ENCODE results near the gene FNDC5.
A peak's percentile ranks its signal among the peaks of the same experiment; 100 is the strongest.
"Not testable (repeated sequence)": the region's sequence is repeated elsewhere in the genome, so short reads cannot be mapped to it uniquely, and the experiment has no call there.

FNDC5 gene

DNA sequence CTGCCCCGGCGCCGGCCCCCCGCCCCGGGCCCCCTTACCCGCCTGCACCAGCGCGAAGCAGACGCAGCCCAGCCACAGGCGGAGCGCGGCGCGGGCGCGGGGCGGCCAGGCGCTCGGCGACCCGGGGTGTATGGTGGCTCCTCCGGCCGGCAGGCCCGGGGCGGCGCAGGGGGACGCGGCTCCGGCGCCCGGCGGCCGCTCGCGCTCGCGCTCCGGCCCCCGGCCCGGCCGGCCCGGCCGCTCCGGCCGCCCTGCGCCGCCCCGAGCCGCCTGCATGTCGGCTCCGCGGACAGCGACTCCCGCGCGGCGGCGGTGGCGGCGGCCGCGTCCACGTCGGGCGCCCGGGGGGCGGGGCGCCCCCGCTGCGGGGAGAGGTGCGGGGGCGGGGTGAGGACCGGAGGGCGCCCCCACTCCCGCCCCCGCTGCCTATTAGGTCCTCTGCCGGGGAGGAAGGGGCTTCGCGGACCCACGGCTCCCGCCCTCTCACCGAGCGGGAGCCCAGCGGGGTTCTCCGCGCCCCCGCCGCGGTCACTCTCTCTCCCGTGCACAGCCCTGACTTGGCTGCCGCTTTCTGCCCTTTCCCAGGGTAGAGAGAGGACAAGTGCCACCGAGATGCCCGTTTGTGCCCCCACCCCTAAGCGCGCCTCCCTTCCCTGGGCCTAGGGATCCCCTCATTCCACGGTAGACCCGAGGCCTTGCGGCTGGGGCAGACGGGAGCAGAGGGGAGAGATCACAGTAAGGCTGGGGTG lies at the start of gene FNDC5:
FNDC5 (minus strand) TSS at position 298 of the 749 bp plus-strand sequence.
- DNase-seq, result no peak

DNA sequence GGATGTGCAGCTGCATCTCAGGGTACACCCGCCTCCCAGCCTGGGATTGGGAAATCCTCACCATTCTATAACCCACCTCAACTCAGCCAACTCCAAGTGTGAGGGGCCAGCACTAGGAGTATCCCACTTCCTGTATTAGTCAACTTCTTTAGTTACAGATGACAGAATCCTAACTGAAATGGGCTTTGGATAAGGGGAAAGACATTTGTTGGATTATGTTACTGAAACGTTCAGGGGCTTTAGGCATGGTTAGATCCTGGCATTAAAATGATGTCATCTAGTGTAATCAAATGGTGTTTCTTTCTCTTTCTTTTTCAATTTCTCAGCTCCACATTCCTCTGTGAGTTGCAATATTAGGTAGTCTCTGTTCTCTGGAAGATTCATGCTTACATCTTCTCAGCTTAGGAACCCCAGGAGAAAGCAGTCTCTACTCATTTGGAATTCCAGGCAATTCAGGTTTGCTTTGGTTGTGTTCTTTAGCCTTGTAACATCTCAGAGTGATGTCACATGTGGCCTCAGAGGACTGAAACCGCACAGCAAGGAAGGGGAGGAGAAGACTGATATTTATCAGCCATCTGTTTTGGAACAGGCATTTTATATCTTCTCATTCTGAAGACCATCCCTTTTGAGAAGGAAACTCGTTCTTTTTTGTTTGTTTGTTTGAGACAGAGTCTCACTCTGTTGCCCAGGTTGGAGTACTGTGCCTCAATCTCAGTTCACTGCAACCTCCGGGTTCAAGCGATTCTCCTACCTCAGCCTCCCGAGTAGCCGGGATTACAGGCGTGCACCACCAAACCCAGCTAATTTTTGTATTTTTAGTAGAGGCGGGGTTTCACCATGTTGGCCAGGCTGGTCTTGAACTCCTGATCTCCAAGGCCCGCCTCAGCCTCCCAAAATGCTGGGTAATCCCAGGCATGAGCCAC lies 49.4 kb upstream of the FNDC5 start:
- peak; percentile 58 for DNase-seq

DNA sequence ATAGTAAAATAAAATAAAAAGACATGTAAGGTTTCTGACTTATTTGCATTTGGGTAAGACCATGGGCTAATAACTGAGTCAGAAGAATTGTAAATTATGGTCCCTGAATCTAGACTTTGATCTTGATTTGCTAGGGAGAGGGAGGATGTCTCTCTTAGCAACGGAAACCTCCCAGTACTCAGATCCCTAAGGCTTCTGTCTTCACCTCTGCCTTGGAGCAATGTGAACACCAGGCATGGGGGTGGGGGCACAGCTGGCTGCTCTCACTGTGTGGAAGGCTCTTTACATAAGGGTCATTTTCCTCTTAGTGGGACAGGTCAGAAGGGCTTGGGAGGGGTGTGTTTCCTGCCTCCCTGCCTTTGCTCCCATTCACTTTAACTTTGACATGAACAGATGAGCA lies 47.5 kb upstream of the FNDC5 start:
- no peak for DNase-seq

DNA sequence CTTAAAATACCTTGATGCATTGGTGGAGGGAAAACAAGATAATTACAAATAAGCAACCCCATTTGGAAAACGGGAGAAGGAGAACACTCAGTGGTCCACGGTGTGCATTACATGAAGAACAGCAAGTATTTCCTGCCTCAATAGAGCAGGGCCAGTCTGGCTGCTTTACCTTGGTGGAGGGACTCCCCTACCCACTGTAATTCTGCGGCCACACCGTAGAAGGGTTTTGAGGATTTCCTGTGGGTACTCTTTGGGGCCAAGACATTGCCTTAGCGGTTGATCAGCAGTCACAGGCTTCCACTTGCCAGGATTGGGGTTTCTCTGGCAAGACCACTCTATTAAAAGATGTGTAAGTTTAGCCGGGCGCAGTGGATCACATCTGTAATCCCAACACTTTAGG lies 46.8 kb upstream of the FNDC5 start:
- DNase-seq, result no peak

DNA sequence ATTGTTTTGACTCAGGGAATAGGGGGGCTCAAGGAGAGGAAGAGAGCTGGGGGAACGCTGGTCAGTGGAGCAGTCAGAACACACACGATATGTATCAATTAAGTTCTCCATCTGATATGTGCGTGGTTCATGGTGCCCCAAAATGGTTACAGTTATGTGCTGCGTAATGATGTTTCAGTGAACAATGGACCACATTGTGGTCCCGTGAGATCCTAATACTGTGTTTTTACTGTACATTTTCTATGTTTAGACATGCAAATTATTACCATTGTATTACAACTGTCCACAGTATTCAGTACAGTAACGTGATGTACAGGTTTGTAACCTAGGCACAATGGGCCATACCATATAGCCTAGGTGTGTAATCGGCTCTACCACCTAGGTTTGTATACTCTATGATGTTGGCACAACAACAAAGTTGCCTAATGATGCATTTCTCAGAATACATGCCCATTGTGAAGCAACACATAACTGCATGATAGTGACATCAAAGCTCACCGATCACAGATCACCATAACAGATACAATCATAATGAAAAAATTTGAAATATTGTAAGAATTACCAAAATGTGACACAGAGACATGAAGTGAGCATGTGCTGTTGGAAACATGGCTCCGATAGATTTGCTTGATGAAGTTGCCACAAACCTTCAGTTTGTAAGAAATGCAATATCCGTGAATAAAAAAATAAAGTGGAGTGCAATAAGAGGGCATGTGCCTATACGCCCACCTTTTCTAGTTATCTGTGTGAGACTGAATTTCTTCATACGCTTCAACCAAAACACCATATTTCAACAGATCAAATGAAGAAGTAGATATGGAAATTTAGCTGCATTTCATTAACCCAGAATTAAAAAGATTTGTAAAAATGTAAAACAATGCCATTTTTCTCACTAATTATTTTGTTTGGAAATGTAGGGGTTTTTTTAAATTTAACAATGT lies 45.3 kb upstream of the FNDC5 start:
- no peak for DNase-seq

DNA sequence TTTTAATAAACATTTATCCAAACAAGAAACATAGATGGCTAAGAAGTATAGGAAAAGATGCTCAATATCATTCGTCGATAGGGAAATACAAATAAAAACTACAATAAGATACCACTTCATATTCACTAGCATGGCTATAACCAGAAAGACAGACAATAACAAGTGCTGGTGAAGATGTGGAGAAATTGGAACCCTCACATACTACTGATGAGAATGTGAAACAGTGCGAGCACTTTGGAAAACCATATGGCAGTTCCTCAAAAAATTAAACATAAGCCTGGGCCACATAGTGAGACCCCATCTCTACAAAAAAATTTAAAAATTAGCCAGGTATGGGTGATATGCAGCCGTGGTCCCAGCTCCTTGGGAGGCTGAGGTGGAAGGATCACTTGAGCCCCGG lies 39.6 kb upstream of the FNDC5 start:
- no peak for DNase-seq

DNA sequence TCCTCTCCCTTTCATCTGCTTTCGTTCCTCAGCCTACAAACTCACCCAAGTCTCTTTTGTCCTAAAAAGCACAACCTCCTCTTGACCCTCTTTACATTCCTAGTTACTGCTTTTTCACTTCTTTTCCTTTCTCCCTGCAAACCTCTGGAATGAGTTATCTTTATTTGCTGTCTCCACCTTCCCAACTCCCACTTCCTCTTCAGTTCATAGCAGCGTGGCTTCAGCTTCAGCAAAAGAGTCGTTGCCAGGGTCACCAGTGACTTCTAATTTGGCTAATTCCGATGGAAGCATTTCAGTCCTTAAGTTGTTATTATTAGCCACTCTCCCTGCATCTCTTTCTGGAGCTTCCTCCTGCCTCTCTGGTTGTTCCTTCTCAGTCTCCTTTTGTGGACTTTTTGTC lies 36.7 kb upstream of the FNDC5 start:
- no peak for DNase-seq

DNA sequence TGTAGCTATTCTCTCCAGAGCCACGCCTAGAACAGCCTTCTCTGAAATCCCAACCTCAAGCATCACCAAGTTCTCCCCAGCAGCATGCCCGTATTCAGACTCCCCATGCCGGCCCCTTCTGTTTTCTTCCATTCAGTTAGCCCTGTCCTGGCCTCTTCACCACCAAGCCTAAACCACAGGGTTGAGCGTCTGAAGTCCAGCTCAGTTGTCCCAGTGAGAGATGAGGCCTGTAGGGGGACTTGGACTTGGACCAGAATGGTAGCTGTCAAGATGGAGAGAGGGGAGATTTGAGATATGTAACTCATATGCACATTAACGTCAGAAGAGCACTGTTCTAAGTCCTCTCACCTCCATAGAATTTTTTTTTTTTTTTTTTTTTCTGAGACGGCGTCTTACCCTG lies 35.9 kb upstream of the FNDC5 start:
- no peak for DNase-seq

DNA sequence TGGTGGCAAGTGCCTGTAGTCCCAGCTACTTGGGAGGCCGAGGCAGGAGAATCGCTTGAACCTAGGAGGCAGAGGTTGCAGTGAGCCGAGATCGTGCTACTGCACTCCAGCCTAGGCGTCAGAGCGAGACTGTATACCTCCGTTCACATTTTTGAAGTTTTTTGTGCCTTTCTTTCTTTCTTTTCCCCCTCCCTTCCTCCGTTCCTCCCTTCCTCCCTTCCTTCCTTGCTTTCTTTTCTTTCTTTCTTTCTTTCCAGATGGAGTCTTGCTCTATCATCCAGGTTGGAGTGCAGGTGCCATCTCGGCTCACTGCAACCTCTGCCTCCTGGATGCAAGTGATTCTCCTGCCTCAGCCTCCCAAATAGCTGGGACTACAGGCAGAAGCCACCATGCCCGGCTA lies 34.9 kb upstream of the FNDC5 start:
- not testable (repeated sequence) for DNase-seq

DNA sequence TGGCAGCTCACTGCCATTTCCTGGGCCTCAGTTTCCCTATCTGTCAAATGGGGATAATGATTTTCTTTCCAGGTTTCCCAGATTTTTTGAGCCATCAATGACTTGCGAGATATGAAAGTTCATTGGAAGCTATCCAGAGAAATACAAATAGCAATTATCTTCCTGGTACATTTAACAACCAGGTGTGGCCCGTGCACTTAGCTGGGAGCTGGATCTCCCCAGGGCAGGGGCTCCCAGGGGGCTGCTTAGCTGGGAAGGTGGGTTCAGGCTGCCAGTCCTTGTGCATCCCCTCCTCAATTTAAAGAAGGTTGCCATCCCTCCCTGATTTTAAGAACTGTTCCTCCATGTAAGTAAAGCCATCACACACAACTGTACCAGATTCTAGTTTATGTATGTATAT lies 34.1 kb upstream of the FNDC5 start:
- no peak for DNase-seq

DNA sequence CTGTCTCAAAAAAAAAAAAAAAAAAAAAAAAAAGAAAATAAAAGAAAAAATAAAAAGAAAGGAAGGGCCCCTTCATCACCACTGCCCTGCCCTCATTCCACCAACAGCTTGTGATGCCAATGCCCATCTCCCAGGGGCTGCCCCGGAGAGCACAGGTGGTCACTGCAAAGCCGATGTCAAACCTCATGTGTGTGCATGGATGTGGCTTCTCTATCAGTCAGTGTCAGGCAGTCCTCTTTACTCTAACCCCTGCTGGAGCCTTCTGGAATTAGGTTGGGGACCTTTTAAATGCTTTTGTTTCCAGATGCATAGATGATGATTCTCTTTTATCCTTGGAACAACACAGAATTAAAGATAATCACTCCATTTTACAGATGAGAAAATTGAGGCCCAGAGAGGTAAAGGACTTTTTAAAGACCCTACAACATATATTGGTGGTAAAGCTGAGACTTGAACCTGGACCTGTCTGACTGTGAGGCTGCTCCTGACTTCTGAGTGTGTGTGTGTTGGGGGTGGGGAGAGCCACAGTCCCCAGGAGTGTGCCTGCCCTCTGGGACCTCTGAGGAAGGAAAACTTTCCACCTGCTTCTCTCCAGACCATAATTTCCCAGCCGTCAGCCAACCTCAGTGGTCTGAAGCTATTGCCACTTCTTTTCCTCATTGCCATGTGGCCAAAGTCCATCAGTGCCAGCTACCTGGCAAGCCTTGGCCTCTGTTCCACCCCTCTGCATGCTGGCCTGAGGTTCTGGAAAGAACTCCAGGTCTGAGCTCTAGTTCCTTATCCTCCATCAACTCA lies 33.5 kb upstream of the FNDC5 start:
- DNase-seq, result no peak

DNA sequence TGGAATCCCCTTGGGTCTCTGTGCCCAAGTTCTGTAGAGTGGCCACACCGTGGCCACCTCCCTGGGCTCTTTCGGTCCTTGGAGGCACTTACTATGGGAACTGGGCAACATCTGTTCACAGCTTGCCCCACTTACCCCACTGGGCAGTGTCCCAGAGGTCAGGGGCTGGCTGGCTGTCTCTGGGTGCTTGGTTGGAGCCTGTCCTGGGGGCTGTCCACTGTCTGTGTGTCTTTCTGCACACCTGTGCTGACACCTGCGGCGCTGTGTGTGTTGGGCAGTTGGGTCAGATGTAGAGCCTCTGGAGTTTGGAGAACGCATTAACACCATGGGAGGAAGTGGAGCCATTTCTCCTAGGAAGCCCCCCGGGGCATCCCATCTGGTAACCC lies 31.8 kb upstream of the FNDC5 start:
- no peak for DNase-seq

DNA sequence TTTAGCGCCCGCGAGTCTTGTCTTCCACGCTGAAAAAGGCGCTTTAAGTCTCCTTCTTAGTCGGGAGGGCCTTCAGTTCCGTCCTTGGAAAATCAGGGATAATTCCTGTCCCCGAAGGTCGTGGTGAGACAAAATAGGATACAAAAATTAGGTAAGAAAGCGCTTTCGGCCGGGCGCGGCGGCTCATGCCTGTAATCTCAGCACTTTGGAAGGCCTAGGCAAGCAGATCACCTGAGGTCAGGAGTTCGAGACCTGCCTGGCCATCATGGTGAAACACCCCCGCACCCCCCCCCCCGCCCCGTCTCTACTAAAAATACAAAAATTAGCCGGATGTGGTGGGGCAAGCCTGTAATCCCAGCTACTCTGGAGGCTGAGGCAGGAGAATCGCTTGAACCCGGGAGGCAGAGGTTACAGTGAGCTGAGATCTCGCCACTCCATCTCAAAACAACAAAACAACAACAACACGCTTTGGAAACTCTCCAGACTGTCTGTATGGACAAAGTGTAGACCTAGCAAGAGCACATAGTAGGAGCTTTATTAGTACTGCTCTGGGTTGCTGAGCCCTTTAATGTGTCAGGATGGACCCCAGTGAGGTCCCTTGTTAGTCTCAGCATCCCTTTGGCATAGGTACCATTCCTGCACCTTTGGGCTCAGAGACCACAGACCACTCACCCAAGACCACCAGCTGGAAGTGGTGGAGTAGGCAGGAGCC lies 31.3 kb upstream of the FNDC5 start:
- no peak for DNase-seq

DNA sequence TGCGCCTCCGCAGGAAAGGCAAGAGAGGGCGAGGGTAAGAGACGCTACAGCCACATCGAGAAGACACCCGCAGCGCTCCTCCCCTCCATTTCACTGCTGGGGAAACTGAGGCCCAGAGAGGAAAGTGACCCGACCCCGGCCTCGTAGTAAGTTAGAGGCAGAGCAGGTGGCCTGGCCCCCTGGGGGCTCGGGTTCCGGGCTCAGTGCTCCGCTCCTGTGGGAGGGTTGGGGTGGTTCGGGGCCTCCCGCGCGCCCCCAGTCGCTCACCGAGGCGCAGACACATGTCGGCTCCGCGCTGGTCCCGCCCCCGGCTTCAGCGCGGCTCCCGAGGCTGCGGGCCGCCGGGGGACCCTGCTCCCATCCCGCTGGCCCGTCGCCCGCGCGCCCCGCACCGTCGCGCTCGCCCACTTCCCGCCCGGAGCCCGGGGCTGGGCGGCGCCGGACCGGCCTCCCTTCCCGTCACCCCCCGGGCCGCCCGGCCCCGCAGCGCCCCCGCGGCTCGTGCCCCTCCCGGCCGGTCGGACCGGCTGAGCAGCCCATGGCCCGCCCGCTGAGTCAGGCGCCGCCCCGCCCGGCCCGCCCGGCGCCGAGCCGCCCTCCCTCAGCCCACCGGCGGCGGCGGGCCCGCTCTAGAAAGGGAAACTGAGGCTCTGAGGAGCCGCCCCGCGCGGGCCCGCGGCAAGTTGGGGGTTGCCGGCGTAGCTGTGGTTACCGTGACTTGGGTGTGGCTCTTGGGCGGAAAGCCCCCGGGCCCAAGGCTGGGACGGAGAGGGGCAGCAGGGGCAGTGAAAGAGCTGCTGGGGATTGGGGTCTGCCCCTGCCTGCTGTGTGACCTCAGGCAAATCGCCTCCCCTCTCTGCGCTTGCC lies 30.5 kb upstream of the FNDC5 start, which contains the start of gene TMEM54:
TMEM54 (minus strand) TSS at position 434 of the 867 bp plus-strand sequence; CDS start at position 283, 151 bp downstream.
- DNase-seq, result peak; percentile 29

DNA sequence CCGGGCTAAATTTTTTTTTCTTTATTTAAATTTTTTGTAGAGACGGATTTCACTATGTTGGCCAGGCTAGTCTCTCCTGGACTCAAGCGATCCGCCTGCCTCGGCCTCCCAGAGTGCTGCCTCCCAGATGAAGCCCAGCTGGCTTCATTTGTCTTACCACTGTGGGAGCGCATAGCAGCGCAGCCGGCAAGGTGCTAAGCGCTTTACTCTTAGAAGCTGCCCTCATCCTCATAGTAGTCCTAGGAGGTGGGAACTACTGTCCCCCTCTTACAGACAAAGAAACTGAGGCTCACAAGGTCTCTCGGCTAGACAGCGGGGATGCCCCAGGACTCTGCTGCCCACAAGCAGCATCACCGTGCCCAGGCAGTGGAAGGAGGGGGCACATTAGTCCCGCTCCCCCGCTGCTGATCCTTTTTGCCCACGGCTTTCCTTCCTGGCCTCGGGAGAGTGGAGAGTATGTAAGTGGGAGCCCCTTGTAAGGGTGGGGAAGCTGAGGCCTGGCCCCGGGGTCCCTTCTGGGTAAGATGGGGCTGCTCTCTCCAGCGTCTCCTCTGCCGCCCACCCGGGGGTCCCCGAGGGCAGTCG lies 29.8 kb upstream of the FNDC5 start:
- DNase-seq, result no peak

DNA sequence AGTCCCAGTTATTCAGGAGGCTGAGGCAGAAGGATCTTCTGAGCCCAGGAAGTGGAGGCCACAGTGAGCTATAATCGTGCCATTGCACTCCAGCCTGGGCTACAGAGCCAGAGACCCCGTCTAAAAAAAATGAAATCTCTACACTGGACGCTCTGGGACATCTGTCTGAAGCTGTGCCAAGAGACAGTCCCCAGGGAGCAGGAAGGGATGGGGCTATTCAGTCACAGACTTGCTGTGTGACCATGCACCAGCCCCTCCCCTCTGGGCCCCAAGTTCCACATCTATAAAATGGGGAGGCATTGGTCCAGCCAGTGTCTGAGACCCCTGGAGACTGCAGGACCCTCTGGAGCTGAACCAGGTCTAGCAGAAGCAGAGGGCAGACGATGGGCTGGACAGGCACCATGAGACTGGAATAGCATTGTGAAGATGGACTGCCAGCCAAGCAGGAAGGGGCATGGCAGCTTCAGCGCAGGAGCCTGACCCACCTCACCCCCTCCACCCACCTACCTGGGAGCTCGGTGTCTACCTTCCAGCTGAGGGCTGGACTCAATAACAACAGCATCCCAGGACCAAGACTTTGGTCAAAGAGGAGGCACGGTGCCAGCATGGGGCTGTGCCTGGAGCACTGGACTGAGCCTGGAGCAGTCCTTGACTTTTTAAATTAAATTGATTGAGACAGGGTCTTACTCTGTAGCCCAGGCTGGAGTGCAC lies 29.0 kb upstream of the FNDC5 start:
- no peak for DNase-seq

DNA sequence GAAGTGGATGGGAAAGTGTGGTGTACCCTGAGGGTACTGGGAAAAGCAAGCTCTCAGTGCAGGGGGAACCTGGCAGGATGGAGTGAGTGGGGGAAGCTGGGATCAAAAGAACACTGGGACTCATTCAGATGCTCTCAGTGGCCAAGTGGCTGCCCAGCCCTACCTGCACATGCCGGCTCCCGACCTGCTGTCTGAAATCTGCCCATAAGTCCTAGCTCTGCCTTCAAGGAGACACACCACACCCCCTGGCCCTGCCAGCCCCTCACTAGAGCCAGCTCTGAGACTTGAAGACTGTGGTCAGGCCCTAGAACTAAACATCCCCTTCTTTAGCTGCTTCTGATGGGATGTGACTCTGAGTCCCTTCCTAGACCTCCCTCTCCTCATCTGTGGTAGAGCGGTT lies 28.2 kb upstream of the FNDC5 start:
- DNase-seq, result no peak

DNA sequence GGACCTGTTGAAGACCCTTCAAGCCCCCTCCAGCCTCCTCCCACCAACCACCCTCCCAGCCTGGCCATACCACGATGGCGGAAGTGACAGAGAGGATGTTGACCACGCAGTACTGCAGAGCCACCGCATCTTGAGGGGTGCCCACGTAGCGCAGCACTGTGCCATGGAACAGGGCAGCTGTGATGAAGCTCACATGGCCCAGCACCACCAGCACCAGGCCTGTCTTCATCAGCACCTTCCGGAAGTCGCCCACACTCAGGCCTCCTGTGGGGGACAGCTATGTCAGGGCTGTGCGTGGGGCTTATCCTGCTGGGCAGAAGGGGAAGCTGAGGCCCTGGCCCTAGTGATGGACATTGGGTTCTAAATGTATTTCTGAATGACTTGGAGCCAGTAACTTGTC lies 27.3 kb upstream of the FNDC5 start:
- DNase-seq, result no peak

Measured in suppressor macrophage treated with lipopolysaccharide for 4 hours (primary cell).